Thymus (tissue), 14 donors: ENCODE results near the gene GALNT17. TPM values are rescaled to one million over a fixed set of nuclear protein-coding genes. Genes with fewer than 3 reads are reported as not detected.

Experiments used
- DNase-seq, 9 donors: peaks; one replicate each; pipeline ENCODE4 v3.0.0-alpha.2; 2013; ENCODE audit warnings: low spot score in 9 of 9, low read depth in 6 of 9, missing footprints in 1 of 9
- H3K27ac ChIP-seq, 2 donors: one replicate each; pipeline ENCODE4 v1.5.1; 2013; ENCODE audit warnings: control low read depth in 1 of 2, low read depth in 1 of 2, low read length in 1 of 2, mild to moderate bottlenecking in 1 of 2, moderate library complexity in 1 of 2
- H3K27me3 ChIP-seq, 2 donors: one replicate each; pipeline ENCODE4 v1.5.1; 2013; ENCODE audit warnings: low read length in 1 of 2; ENCODE audit not compliant: control insufficient read depth in 2 of 2, insufficient read depth in 1 of 2
- H3K36me3 ChIP-seq, 2 donors: one replicate each; pipeline ENCODE4 v1.5.1; 2013; ENCODE audit warnings: low read length in 1 of 2, mild to moderate bottlenecking in 1 of 2, moderate library complexity in 1 of 2; ENCODE audit not compliant: control insufficient read depth in 2 of 2, insufficient read depth in 2 of 2
- H3K4me1 ChIP-seq, 2 donors: one replicate each; pipeline ENCODE4 v1.5.1; 2013; ENCODE audit warnings: low read length in 2 of 2; ENCODE audit not compliant: control insufficient read depth in 2 of 2, insufficient read depth in 2 of 2
- H3K4me3 ChIP-seq, 2 donors: one replicate each; pipeline ENCODE4 v1.5.1; 2013; ENCODE audit warnings: low read length in 2 of 2, control low read depth in 1 of 2, mild to moderate bottlenecking in 1 of 2
- H3K9me3 ChIP-seq, 2 donors: one replicate each; pipeline ENCODE4 v1.5.1; 2013; ENCODE audit warnings: low read length in 1 of 2, mild to moderate bottlenecking in 1 of 2; ENCODE audit not compliant: control insufficient read depth in 2 of 2, insufficient read depth in 1 of 2
- WGBS: extraction: QIAGEN DNeasy Blood & Tissue Kit; methylation state at CpG from one replicate; pipeline ENCODE4 v1.1.7; 2013; 5-methylcytosine and 5-hydroxymethylcytosine counted together
- long read RNA-seq, 10 donors: transcript quantifications; one replicate each; lab custom pipeline, GENCODE V29; 2026
- polyA plus RNA-seq: library from polyadenylated mRNA; stranded (reverse); fragments of 200-250 nt; gene quantifications from one replicate; pipeline ENCODE4 v1.2.3, GENCODE V29; 2013
- total RNA-seq: library from RNA; stranded (reverse); fragments of 120-200 nt; gene quantifications from one replicate; pipeline ENCODE4 v1.2.4, GENCODE V29; 2013
- donor health status: healthy.

The GALNT17 gene
- total RNA-seq (1.8 TPM), polyA plus RNA-seq (9.2 TPM)
- long read RNA-seq, donor 1 = 0 reads
- long read RNA-seq, donor 2 = 0 reads
- long read RNA-seq, donor 3 = 0 reads
- long read RNA-seq, donor 4 = 0 reads
- long read RNA-seq, donor 5 = 0 reads
- long read RNA-seq, donor 6 = 0 reads
- long read RNA-seq, donor 7, partial matches to known transcripts = 0 of 2 reads
- long read RNA-seq, donor 7, other reads (novel, unspliced or antisense) = 0 of 2 reads
- long read RNA-seq, donor 8 = 0 reads
- long read RNA-seq, donor 9 = 0 reads
- long read RNA-seq, donor 10 = 0 reads

DNA sequence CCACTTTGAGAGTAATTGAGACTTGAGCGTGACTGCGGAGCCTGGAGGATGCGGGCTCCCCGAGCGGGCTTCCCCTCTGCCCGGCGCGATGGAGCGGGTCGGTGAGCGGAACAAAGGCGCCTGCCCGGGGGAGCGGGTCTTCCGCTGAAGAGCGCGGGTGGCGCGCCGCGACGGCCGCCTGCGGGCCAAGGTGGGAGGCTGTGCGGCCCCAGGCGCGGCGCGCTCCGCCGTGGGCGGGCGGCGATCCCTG lies at the start of gene GALNT17:
GALNT17 (plus strand) TSS at position 18 of the 250 bp plus-strand sequence.
- Histone ChIP-seq H3K4me1 (no peaks in the 10 kb centered on the region), H3K27ac (no peak within 1 kb of the TSS), H3K36me3 (no peaks in the 10 kb centered on the region), H3K27me3 (peaks cover 31 to 40% of the 10 kb centered on the region in 2 donors), H3K4me3 (peak within 1 kb of the TSS in 1 of 2 donors; percentile 34), H3K9me3 (no peaks in the 10 kb centered on the region)
- DNase-seq = no peak
- 2% methylated on average over 34 of the region's 34 CpGs for WGBS

DNA sequence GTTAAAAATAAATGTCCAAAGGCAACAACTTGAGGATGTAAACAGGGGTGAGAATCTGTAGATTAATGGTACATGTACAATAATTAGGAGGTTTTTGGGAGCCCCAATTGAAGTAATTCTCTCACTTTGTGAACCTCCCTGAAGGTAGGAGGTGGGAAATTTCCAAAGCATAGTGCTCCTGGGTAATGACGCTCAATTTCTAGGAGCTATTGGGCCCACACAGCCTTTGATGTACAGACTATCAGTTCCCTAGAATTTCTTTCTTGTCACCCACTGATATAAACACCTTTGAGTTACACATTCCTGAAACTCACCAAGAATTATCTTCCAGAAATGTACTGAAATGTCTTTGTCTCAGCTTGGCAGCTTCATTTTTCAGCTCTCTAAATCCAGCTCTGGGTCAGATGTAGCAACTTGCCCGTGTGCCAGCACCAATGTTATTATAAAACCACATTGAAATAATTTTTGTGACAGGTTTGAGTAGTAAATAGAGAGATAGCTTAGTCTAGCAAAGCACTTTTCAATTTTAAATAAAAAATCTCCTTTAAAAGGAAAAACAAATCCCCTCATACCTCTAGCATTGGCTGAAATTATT lies 36.6 kb upstream of the GALNT17 start:
- H3K27ac ChIP-seq = no peak overlapping the region
- H3K27me3 ChIP-seq = no peaks in the 10 kb centered on the region
- H3K4me3 ChIP-seq = no peak overlapping the region
- 87% methylated on average over 2 of the region's 2 CpGs for WGBS
- no peaks in the 10 kb centered on the region for H3K4me1 ChIP-seq
- no peaks in the 10 kb centered on the region for H3K36me3 ChIP-seq
- DNase-seq = no peak
- peaks cover 0 to 5% of the 10 kb centered on the region in 2 donors for H3K9me3 ChIP-seq

DNA sequence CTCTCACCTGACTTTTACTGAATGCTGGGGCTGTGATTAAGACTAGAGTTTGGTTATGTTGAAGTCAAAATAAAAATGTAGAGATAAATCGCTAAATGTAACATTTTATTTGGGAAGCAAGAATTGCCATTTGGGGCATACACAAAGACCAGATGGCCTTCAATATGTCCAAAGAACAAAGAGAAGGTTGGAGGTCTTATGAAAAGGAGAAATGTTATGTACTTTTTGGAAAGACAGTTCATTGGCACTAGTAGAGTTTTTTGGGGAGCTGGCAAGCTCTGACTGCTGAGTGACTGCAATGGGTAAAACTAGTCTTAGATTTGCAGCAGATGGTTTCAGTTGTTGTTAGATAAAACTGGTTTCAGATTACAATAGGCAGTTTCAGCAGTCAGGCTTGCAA lies 35.6 kb upstream of the GALNT17 start:
- H3K4me3 ChIP-seq = no peak overlapping the region
- no peak overlapping the region for H3K27ac ChIP-seq
- 96% methylated on average over 1 of the region's 1 CpG for WGBS
- DNase-seq = no peak
- no peaks in the 10 kb centered on the region for H3K27me3 ChIP-seq
- H3K4me1 ChIP-seq = no peaks in the 10 kb centered on the region
- H3K9me3 ChIP-seq = peaks cover 0 to 5% of the 10 kb centered on the region in 2 donors
- H3K36me3 ChIP-seq = no peaks in the 10 kb centered on the region

DNA sequence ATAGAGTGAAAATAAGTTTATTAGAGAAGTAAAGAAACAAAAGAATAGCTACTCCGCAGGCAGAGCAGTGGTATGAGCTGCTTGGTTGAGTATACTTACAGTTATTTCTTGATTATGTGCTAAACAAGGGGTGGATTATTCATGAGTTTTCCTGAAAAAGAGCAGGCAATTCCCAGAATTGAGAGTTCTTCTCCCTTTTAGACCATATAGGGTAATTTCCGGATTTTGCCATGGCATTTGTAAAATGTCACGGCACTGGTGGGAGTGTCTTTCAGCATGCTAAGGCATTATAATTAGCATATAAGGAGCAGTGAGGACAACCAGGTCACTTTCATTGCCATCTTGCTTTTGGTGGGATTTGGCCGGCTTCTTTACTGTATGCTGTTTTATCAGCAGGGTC lies 25.7 kb upstream of the GALNT17 start:
- Histone ChIP-seq H3K4me1 (no peaks in the 10 kb centered on the region), H3K27ac (no peak overlapping the region), H3K9me3 (peaks cover 0 to 3% of the 10 kb centered on the region in 2 donors), H3K36me3 (no peaks in the 10 kb centered on the region), H3K4me3 (no peak overlapping the region), H3K27me3 (no peaks in the 10 kb centered on the region)
- no peak for DNase-seq
- WGBS = 98% methylated on average over 4 of the region's 4 CpGs

DNA sequence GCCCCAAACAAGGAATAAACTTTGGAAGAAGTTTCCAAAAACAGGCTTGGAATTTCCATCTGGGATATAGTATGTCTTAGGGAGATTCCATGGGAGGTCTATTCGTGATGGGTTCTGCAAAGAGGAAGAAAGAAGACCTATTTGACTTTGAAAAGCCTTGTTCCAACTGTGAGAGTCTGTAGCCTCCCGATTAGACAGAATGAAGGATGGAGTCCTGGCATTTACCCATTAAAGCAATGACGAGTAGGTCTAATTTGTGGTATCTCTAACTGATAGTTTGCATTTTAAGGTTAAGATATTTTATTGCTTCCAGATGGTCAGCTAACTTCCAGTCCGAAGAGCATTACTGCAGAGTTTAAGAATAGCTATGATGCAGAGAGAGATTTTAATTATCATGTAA lies 19.5 kb upstream of the GALNT17 start:
- no peaks in the 10 kb centered on the region for H3K36me3 ChIP-seq
- H3K27ac ChIP-seq = no peak overlapping the region
- WGBS = 64% methylated on average over 4 of the region's 4 CpGs
- H3K9me3 ChIP-seq = no peaks in the 10 kb centered on the region
- DNase-seq = no peak
- H3K4me1 ChIP-seq = no peaks in the 10 kb centered on the region
- H3K27me3 ChIP-seq = no peaks in the 10 kb centered on the region
- no peak overlapping the region for H3K4me3 ChIP-seq

DNA sequence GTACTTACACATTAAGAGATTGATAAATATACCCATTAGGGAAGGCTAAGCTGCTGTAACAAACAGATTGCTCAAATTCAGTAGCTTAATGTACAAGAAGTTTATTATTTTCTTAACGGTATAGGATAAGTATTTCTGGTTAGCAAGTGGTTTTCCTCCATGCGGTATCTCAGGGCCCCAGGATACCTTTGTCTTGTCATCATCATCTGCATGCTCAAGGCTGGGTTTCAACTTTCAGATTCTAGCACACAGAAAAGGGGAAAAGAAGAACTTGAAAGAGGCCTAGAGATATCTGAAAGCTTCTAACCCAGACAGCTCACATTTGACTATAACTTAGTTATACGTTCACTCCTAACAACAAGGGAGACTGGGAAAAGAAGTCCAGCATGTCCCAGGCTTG lies 11.8 kb upstream of the GALNT17 start:
- Histone ChIP-seq H3K4me3 (no peak overlapping the region), H3K4me1 (no peaks in the 10 kb centered on the region), H3K9me3 (no peaks in the 10 kb centered on the region), H3K27me3 (no peaks in the 10 kb centered on the region), H3K27ac (no peak overlapping the region), H3K36me3 (no peaks in the 10 kb centered on the region)
- WGBS = 97% methylated on average over 3 of the region's 3 CpGs
- DNase-seq = no peak

DNA sequence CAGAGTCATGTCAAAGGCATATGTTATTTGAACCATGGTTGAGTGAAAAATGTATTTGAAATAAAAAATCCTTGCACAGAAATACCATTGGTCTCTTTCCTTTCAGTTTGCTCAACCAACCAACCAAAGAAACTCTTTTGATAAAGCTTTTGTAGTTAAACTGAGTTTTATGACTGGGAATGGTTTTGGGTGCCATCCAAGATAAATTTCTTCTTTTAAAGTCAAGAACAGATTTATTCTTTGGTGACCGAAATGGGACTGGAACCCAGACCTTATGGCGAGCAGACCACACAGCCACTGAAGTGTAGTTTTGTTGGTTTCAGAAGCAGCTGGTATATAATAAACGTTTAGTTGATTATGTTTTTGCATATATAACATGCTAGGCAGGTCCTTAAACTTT lies 2.8 kb upstream of the GALNT17 start:
- Histone ChIP-seq H3K27me3 (peaks cover 31 to 40% of the 10 kb centered on the region in 2 donors), H3K36me3 (no peaks in the 10 kb centered on the region), H3K27ac (no peak overlapping the region), H3K9me3 (no peaks in the 10 kb centered on the region), H3K4me3 (no peak overlapping the region), H3K4me1 (no peaks in the 10 kb centered on the region)
- no peak for DNase-seq
- 88% methylated on average over 3 of the region's 3 CpGs for WGBS

DNA sequence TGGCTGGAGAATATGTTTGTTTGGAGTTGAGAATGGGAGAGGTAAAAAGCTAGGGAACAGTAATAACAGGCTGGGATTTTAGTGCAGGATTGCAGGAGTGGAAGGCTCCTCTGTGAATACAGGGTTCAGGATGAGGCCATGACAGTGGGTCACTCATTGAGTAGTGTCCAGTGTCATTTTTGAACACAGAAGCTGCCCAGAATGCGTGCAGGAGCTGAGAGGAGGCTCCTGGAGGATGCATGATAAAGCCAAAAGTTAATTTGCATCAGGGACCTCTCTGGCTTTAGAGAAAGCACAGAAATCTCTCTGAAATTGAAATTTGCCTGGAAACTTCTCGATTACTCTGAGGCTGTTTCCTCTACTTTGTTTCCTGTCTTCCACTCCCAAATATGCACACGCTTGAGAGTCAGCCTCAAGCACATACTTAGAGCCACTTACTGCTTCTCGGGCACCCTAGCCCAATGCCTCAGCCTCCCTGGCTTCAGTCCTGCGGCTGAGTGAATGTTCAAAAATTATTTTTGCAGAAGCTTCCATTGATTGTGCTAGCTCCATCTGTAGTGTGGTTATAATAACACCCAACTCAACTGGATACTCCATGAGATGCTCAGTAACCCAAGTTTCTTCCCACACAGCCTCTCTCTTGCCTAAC lies 1.8 kb upstream of the GALNT17 start:
- no peak for DNase-seq
- 47% methylated on average over 5 of the region's 5 CpGs for WGBS
- Histone ChIP-seq H3K27me3 (peaks cover 31 to 40% of the 10 kb centered on the region in 2 donors), H3K9me3 (no peaks in the 10 kb centered on the region), H3K4me1 (no peaks in the 10 kb centered on the region), H3K27ac (no peak overlapping the region), H3K4me3 (no peak overlapping the region), H3K36me3 (no peaks in the 10 kb centered on the region)

DNA sequence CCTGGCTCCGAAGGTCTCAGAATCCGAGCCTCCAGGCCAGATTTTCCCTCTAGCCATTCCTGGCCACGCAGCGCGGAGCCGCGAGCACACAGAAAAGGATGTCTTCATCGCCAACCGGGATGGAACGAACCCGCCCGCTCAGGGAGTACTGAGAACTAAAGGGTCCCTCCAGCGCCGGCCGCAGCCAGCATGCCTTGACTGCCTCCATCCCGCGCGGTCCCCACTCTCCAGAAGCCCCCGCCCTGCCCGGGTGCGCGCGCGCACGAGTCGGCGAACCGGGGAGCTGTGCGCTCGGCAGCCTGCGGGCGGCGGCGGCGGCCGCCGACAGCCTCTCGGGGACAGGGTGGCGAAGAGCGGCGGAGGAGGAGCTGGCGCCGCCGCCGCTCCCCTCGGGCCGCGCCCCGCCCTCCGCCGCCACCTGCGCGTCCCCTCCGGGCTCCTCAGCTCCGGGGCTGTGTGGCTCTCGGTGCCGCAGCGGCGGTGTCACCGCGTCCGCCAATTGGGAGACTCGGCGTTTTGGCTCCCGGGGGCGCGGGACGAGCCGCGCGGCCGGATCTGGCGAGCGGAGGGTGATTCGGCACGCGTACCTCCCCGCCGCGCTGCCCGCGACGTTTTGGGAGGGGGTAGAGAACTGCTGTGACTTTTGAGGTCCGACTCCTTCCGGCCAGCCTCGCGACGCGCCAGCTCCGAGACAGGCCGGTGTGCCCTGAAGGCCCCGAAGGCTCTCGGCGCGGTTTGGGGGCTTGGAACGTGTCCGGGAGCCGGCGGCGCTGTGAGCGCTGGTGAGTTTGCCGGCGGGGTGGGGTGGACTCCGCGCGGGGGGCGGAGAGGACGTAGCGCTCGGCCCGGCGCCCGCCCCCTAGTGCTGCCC lies 453 bp upstream of the GALNT17 start:
- Histone ChIP-seq H3K27ac (no peak overlapping the region), H3K36me3 (no peaks in the 10 kb centered on the region), H3K4me3 (peak overlapping the region in 1 of 2 donors; percentile 34), H3K27me3 (peaks cover 31 to 40% of the 10 kb centered on the region in 2 donors), H3K4me1 (no peaks in the 10 kb centered on the region), H3K9me3 (no peaks in the 10 kb centered on the region)
- DNase-seq = peak in 1 of 9 donors; percentile 18
- WGBS = 1% methylated on average over 113 of the region's 113 CpGs
